Sigmoid colon (tissue), 7 donors: Measurements from ENCODE around the gene MYH10. TPM values are rescaled to one million over a fixed set of nuclear protein-coding genes. Genes with fewer than 3 reads are reported as not detected.

Source experiments
- DNase-seq: peaks from one replicate; pipeline ENCODE4 v3.0.0-alpha.2; 2019
- H3K27ac ChIP-seq, 4 donors: fragments of 200-600 bp; sonication (generic); one replicate each; pipeline ENCODE4 v1.5.1; 2016 to 2019; ENCODE audit warnings: mild to moderate bottlenecking in 1 of 4
- H3K27me3 ChIP-seq, 3 donors: fragments of 200-600 bp; sonication (generic); one replicate each; pipeline ENCODE4 v1.5.1; 2019; ENCODE audit warnings: mild to moderate bottlenecking in 1 of 3
- H3K36me3 ChIP-seq, 4 donors: fragments of 200-600 bp; sonication (generic); one replicate each; pipeline ENCODE4 v1.5.1; 2016 to 2019
- H3K4me1 ChIP-seq, 4 donors: fragments of 200-600 bp; sonication (generic); one replicate each; pipeline ENCODE4 v1.5.1; 2017 to 2019
- H3K4me3 ChIP-seq, 4 donors: fragments of 200-600 bp; sonication (generic); one replicate each; pipeline ENCODE4 v1.5.1; 2017 to 2019; ENCODE audit warnings: mild to moderate bottlenecking in 2 of 4, moderate library complexity in 1 of 4
- H3K9me3 ChIP-seq, 4 donors: fragments of 200-600 bp in 3 of 4; sonication (generic) in 3 of 4; one replicate each; pipeline versions ENCODE4 v1.5.1 to v1.6.1; 2013 to 2019
- EP300 ChIP-seq, 4 donors: sonication (generic); formaldehyde crosslinking; IDR thresholded peaks; one replicate each; pipeline ENCODE4 v1.6.1; 2017; ENCODE audit warnings: antibody characterized with exemption in 4 of 4
- POLR2A ChIP-seq, 2 donors: fragments of 450-650 bp; IDR thresholded peaks; one replicate each; pipeline ENCODE4 v1.6.1; 2016; ENCODE audit warnings: antibody characterized with exemption in 2 of 2, mild to moderate bottlenecking in 2 of 2, moderate library complexity in 2 of 2
- POLR2AphosphoS5 ChIP-seq, 4 donors: sonication (generic); formaldehyde crosslinking; IDR thresholded peaks; one replicate each; pipeline ENCODE4 v1.6.1; 2017; ENCODE audit warnings: antibody characterized with exemption in 4 of 4
- WGBS, 2 donors: extraction: QIAGEN DNeasy Blood & Tissue Kit; methylation state at CpG; one replicate each; pipeline ENCODE4 v1.1.7; 2013; 5-methylcytosine and 5-hydroxymethylcytosine counted together
- intact Hi-C: fragments of 100-400 bp; cut with DNase I; formaldehyde crosslinking; loops from one replicate; pipeline ENCODE4 v1.15.1; 2023
- polyA plus RNA-seq, 3 donors: library from polyadenylated mRNA; stranded (reverse); fragments of 200-250 nt; gene quantifications; one replicate each; pipeline ENCODE4 v1.2.3, GENCODE V29; 2013
- total RNA-seq, 4 donors: library from RNA; depleted of rRNA; stranded (reverse); fragments of >200 nt; gene quantifications; one replicate each; pipeline ENCODE4 v1.1.0, GENCODE V29; 2016
- TF ChIP-seq, protein P1 (sequence below), 4 experiments: fragments of 450-650 bp in 3 of 4; fragments of 200-600 bp in 1 of 4; IDR thresholded peaks; one replicate each; pipeline ENCODE4 v1.5.1; 2016 to 2019; ENCODE audit warnings: antibody characterized with exemption in 4 of 4, mild to moderate bottlenecking in 3 of 4, moderate library complexity in 2 of 4
- donor health status: healthy with polysubstance abuse.
- donor health status: Bipolar disorder and iron deficiency.
- donor health status: healthy.

Gene MYH10
- total and polyA plus RNA-seq, 7 donors = 0.92 to 34.6 (median 22.8) TPM

DNA sequence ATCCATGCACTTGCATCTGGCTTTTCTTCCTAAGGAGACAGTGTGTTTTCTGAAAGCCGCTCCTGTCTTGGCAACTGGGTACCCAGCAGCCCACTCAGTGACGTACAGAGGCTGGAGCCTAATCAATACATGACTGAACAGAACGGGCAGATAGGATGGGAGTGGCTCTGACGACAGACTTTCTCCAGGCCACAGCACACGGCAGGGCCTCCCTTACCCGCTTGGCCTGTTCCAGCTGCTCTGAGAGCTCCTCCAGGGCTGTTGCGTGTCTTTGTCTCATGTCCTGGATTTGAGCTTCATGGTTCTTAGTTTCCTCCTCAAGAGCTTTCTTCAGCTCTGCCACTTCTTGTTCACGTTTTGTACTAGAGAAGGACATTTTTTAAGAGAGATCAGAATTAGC is 129.9 kb downstream of the MYH10 start:
- no peaks in the 10 kb centered on the region for H3K9me3 ChIP-seq
- intact Hi-C loops = no loop called here
- 89 to 94% methylated on average over 8 of the region's 8 CpGs for WGBS, 2 donors
- TF ChIP-seq EP300 (IDR thresholded peaks at IDR 0.05) (no peak), POLR2AphosphoS5 (IDR thresholded peaks at IDR 0.05) (no peak), POLR2A (IDR thresholded peaks at IDR 0.05) (no peak)
- TF ChIP-seq, protein P1, sequence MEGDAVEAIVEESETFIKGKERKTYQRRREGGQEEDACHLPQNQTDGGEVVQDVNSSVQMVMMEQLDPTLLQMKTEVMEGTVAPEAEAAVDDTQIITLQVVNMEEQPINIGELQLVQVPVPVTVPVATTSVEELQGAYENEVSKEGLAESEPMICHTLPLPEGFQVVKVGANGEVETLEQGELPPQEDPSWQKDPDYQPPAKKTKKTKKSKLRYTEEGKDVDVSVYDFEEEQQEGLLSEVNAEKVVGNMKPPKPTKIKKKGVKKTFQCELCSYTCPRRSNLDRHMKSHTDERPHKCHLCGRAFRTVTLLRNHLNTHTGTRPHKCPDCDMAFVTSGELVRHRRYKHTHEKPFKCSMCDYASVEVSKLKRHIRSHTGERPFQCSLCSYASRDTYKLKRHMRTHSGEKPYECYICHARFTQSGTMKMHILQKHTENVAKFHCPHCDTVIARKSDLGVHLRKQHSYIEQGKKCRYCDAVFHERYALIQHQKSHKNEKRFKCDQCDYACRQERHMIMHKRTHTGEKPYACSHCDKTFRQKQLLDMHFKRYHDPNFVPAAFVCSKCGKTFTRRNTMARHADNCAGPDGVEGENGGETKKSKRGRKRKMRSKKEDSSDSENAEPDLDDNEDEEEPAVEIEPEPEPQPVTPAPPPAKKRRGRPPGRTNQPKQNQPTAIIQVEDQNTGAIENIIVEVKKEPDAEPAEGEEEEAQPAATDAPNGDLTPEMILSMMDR (IDR thresholded peaks at IDR 0.05) = no peak
- H3K27ac ChIP-seq = no peak overlapping the region
- peaks cover 0 to 4% (median 0%) of the 10 kb centered on the region in 4 donors for H3K4me1 ChIP-seq
- no peak for DNase-seq
- H3K36me3 ChIP-seq = peaks cover 0 to 63% (median 29%) of the 10 kb centered on the region in 4 donors
- H3K27me3 ChIP-seq = no peaks in the 10 kb centered on the region
- H3K4me3 ChIP-seq = no peak overlapping the region

DNA sequence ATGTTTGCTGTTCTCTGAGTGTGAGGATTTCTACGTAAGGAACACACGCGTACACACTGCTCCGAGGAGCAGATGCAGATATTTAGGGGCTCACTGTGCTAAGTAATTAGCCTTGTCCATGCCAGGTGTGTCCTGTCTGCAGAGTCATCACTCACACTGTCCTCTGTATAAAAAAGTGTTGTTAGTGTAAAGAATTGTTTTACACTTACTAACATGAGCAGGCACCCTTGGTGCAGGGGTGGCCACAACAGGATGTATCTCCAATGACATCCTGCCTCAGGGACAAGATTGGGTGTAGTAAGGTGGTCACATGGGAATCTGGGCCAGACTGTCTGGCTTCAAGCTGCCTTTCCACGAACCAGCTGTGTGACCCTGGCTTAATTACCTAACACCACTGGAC is 130.9 kb downstream of the MYH10 start:
- Histone ChIP-seq H3K27ac (no peak overlapping the region), H3K27me3 (no peaks in the 10 kb centered on the region), H3K4me1 (peaks cover 0 to 4% (median 0%) of the 10 kb centered on the region in 4 donors), H3K4me3 (no peak overlapping the region), H3K9me3 (no peaks in the 10 kb centered on the region), H3K36me3 (peaks cover 0 to 64% (median 29%) of the 10 kb centered on the region in 4 donors)
- TF ChIP-seq, protein P1 (IDR thresholded peaks at IDR 0.05) = no peak
- TF ChIP-seq EP300 (IDR thresholded peaks at IDR 0.05) (no peak), POLR2A (IDR thresholded peaks at IDR 0.05) (no peak), POLR2AphosphoS5 (IDR thresholded peaks at IDR 0.05) (no peak)
- intact Hi-C loops = no loop called here
- 89 to 91% methylated on average over 5 of the region's 5 CpGs for WGBS, 2 donors
- DNase-seq = no peak

DNA sequence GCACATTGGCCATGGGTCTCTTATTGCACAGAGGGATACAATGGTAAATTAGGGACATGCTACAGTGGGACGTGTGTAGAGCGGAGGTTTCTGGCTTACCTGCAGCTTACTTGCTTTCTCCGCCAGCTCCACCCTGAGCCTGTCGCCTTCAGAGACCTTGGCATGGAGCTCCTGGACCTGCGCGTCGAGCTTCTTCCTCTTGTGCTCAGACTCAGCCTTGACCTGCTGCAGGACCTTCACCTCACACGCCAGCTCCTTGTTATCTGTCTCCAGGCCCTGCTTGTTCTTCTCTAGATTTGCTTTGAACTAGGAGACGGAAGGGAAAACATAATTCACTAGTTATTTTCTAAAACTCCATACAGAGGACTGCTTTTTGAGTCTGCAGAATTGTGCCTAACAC is 131.4 kb downstream of the MYH10 start:
- Histone ChIP-seq H3K4me3 (no peak overlapping the region), H3K27me3 (no peaks in the 10 kb centered on the region), H3K27ac (no peak overlapping the region), H3K36me3 (peaks cover 0 to 66% (median 31%) of the 10 kb centered on the region in 4 donors), H3K9me3 (no peaks in the 10 kb centered on the region), H3K4me1 (peaks cover 0 to 4% (median 0%) of the 10 kb centered on the region in 4 donors)
- TF ChIP-seq EP300 (IDR thresholded peaks at IDR 0.05) (no peak), POLR2A (IDR thresholded peaks at IDR 0.05) (no peak), POLR2AphosphoS5 (IDR thresholded peaks at IDR 0.05) (no peak)
- TF ChIP-seq, protein P1 (IDR thresholded peaks at IDR 0.05) = no peak
- DNase-seq = no peak
- 95% methylated on average over 9 of the region's 9 CpGs for WGBS, 2 donors
- intact Hi-C loops = no loop called here

DNA sequence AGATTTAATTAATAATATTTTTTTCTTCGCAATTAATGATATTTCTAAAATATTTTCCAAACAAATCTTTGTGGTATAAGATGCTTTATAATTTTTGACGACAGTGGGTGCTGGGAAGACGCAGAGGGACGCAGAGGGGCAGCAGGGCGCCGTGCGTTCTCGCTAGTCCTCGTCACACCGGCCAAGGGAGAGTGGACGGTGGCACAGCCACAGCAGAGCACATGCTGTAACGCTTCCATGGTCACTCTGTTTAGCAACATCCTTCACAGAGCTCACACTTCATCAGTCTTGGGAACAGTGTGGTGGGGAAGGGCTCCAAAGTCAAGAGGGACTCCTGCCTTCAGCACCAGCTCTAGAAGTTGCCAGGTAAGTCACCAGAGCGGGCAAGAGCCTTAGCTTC is 134.4 kb downstream of the MYH10 start:
- TF ChIP-seq, protein P1 (IDR thresholded peaks at IDR 0.05) = no peak
- TF ChIP-seq EP300 (IDR thresholded peaks at IDR 0.05) (no peak), POLR2AphosphoS5 (IDR thresholded peaks at IDR 0.05) (no peak), POLR2A (IDR thresholded peaks at IDR 0.05) (no peak)
- H3K4me1 ChIP-seq = no peaks in the 10 kb centered on the region
- intact Hi-C loops = no loop called here
- DNase-seq = no peak
- no peak overlapping the region for H3K4me3 ChIP-seq
- H3K36me3 ChIP-seq = peaks cover 9 to 97% (median 44%) of the 10 kb centered on the region in 4 donors
- H3K27ac ChIP-seq = no peak overlapping the region
- WGBS, 2 donors = 89 to 90% methylated on average over 13 of the region's 13 CpGs
- H3K27me3 ChIP-seq = no peaks in the 10 kb centered on the region
- no peaks in the 10 kb centered on the region for H3K9me3 ChIP-seq

DNA sequence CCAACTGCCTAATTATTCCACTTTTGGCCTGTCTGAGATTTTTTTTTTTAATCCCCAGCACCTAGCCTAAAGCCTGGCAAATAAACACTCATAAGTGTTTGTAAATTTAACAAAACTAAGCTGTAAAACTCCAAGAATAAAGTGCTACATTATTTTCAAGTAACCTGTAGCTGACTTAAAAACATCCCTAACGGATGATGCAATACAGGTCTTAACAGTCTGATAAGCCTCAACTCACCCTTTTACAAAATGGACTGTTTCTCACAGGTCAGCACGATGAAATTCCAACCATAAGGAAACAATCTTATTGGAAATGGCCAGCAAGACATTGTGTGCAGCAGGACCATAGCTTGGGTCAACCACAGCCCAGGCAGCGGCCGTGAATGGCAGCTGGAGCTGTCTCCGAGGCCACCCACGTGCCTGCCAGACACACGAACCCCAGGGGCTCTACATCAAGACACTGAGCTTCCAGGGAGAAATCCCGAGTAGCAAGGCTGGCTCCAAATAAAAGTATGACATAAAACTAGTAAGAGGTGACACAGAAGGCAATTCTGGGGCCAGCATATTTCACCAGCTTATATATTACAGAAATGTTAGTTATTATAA is 135.9 kb downstream of the MYH10 start:
- peaks cover 9 to 97% (median 36%) of the 10 kb centered on the region in 4 donors for H3K36me3 ChIP-seq
- no peak overlapping the region for H3K27ac ChIP-seq
- H3K9me3 ChIP-seq = no peaks in the 10 kb centered on the region
- TF ChIP-seq POLR2AphosphoS5 (IDR thresholded peaks at IDR 0.05) = no peak
- TF ChIP-seq, protein P1 (IDR thresholded peaks at IDR 0.05) = no peak
- TF ChIP-seq EP300 (IDR thresholded peaks at IDR 0.05) = no peak
- TF ChIP-seq POLR2A (IDR thresholded peaks at IDR 0.05) = no peak
- intact Hi-C loops = no loop called here
- no peaks in the 10 kb centered on the region for H3K27me3 ChIP-seq
- WGBS, 2 donors = 89 to 90% methylated on average over 8 of the region's 8 CpGs
- no peak for DNase-seq
- H3K4me3 ChIP-seq = no peak overlapping the region
- H3K4me1 ChIP-seq = no peaks in the 10 kb centered on the region
